SU-DHL-6 (cell line): Measurements from ENCODE around the gene SEMA6D.

Experiments used
- EZH2phosphoT487 ChIP-seq: fragments of 200-600 bp; sonication (generic), shearing (Covaris generic); conservative IDR thresholded peaks from 2 replicates; pipeline ENCODE4 v1.6.1; 2018; ENCODE audit warnings: mild to moderate bottlenecking, antibody characterized with exemption, low read length, moderate library complexity, mixed read lengths
- TF ChIP-seq, protein P1 (sequence below): fragments of 200-600 bp; sonication (generic); IDR thresholded peaks from one replicate; pipeline ENCODE4 v1.5.1; 2017; ENCODE audit warnings: antibody characterized with exemption, mild to moderate bottlenecking, low read length, moderate library complexity; ENCODE audit not compliant: insufficient read depth, poor library complexity, severe bottlenecking

DNA sequence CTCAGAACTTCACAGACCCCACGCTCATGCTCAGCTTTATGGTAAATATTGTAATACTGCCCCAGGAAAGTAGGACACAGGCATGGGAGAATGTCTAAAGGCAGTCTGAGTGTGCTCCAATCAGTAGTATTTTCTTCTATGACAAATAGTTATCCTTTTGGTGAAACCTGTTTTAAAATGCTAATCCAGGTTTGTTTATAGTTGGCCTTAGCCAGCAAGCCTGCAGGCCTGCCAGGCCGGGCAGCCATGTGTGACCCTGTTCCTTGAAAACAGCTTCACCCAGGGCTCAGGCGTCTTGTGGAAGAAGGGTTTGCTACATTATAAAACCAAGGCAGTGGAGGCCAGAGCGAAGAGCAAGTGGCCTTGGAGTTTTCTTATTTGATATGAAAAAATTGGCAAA lies 104.7 kb downstream of the SEMA6D start:
- TF ChIP-seq, protein P1, sequence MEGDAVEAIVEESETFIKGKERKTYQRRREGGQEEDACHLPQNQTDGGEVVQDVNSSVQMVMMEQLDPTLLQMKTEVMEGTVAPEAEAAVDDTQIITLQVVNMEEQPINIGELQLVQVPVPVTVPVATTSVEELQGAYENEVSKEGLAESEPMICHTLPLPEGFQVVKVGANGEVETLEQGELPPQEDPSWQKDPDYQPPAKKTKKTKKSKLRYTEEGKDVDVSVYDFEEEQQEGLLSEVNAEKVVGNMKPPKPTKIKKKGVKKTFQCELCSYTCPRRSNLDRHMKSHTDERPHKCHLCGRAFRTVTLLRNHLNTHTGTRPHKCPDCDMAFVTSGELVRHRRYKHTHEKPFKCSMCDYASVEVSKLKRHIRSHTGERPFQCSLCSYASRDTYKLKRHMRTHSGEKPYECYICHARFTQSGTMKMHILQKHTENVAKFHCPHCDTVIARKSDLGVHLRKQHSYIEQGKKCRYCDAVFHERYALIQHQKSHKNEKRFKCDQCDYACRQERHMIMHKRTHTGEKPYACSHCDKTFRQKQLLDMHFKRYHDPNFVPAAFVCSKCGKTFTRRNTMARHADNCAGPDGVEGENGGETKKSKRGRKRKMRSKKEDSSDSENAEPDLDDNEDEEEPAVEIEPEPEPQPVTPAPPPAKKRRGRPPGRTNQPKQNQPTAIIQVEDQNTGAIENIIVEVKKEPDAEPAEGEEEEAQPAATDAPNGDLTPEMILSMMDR: no peak
- no peak for TF ChIP-seq EZH2phosphoT487
